PFSK-1 (cell line): ENCODE data around the gene PPARG.

ENCODE experiments used
- FOXP2 ChIP-seq: optimal IDR thresholded peaks from 2 replicates; pipeline ENCODE3; 2011; ENCODE audit warnings: borderline replicate concordance, control low read depth, inconsistent platforms; ENCODE audit not compliant: insufficient read depth; ENCODE audit errors: extremely low read length, extremely low read depth
- POLR2AphosphoS5 ChIP-seq: IDR thresholded peaks from 2 replicates; pipeline ENCODE4 v1.6.1; 2012; ENCODE audit warnings: low read depth, mild to moderate bottlenecking, control low read depth, low read length, moderate library complexity
- REST ChIP-seq, 2 experiments: IDR thresholded peaks; 2 replicates each; pipeline versions ENCODE4 v1.6.1 to v1.8.0; 2011 to 2012; ENCODE audit warnings: low read depth in 2 of 2, low read length in 2 of 2, control low read depth in 1 of 2, inconsistent platforms in 1 of 2, mild to moderate bottlenecking in 1 of 2, moderate library complexity in 1 of 2; ENCODE audit not compliant: insufficient read depth in 1 of 2
- SIN3A ChIP-seq: IDR thresholded peaks from 2 replicates; pipeline ENCODE4 v1.6.1; 2012; ENCODE audit warnings: mild to moderate bottlenecking, low read length, moderate library complexity, borderline replicate concordance; ENCODE audit not compliant: insufficient read depth
- TAF1 ChIP-seq: IDR thresholded peaks from 2 replicates; pipeline ENCODE4 v1.6.1; 2012; ENCODE audit warnings: low read length, control low read depth, borderline replicate concordance; ENCODE audit not compliant: insufficient read depth

Gene PPARG

GRCh38 chr3:12321015-12321414, 32.1 kb downstream of the PPARG start:
- TF ChIP-seq SIN3A (no peak), FOXP2 (no peak), POLR2AphosphoS5 (no peak), TAF1 (no peak), REST (IDR thresholded peaks at IDR 0.05; ENCODE audit: insufficient read depth in 1 of 2, low read depth in 2 of 2, low read length in 2 of 2) (no peak)

- TF ChIP-seq POLR2AphosphoS5 (no peak), REST (IDR thresholded peaks at IDR 0.05; ENCODE audit: insufficient read depth in 1 of 2, low read depth in 2 of 2, low read length in 2 of 2) (no peak), SIN3A (no peak), TAF1 (no peak), FOXP2 (no peak)
Observed at GRCh38 chr3:12323237-12323636, 34.4 kb downstream of the PPARG start.

DNA sequence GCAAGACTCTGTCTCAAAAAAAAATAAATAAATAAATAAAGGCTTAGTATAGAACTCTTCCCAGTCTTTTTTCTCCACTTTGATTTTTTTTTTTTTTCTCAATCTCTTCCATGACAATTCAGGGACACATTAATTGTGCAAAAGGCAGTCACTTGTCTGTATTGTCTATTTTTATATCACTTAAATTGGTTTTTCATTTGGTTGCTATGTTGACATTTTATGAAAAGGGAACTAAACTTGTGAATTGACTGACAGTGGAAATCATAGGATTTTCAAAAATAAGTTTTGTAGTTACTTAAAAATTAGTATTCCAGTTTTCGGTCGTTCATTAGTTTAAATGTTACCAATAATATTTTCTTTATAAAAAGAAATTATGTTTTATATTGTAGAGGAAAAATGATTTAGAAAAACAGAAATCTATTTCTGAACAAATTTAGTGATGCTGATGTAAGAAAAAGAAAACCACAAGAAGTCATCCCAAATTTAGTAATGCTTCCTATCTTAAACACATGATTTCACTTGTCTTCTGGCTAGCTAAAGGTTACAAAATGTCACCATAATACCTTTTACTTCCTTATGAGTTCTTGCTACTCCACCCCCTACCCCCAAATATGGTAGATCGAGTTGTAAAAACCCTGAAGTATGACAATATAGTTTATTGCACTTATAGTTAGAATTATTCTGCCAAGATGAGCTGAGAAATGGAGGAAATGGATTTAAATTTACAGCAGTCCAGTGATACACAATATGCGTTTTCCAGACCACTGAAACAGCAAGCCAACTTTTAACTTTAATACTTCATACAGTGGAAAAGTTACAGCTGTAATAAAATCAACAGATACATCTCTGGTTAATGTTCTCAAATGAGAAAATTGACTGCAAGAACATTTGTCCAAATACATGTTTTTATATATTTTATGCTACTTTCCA, 37.0 kb downstream of the PPARG start:
- no peak for TF ChIP-seq SIN3A
- no peak for TF ChIP-seq POLR2AphosphoS5
- no peak for TF ChIP-seq FOXP2
- no peak for TF ChIP-seq TAF1
- TF ChIP-seq REST (IDR thresholded peaks at IDR 0.05; ENCODE audit: insufficient read depth in 1 of 2, low read depth in 2 of 2, low read length in 2 of 2) = no peak

- TF ChIP-seq FOXP2 (no peak), POLR2AphosphoS5 (no peak), REST (IDR thresholded peaks at IDR 0.05; ENCODE audit: insufficient read depth in 1 of 2, low read depth in 2 of 2, low read length in 2 of 2) (no peak), SIN3A (no peak), TAF1 (no peak)
Observed at GRCh38 chr3:12327021-12327420, 38.2 kb downstream of the PPARG start.
